B cell (primary cell): ENCODE data around the gene MEGF11. TPM values are rescaled to one million over a fixed set of nuclear protein-coding genes. Genes with fewer than 3 reads are reported as not detected.

ENCODE experiments used
- ATAC-seq: fragments of 200-7000 bp; cut with Tn5 transposase; one replicate; pipeline ENCODE4 v1.10.0; 2021; ENCODE audit warnings: low read depth, mild to moderate bottlenecking, moderate number of reproducible peaks, moderate library complexity
- CTCF ChIA-PET: fragments of 350-600 bp; sonication (Branson Sonifier 250); formaldehyde crosslinking; loops from one replicate; lab custom pipeline; 2021; ENCODE audit warnings: antibody characterized with exemption, inconsistent platforms; lab: Charles Lee
- POLR2A ChIA-PET: fragments of 350-600 bp; sonication (Branson Sonifier 250); formaldehyde crosslinking; loops from one replicate; lab custom pipeline; 2021; ENCODE audit warnings: antibody characterized with exemption; lab: Charles Lee
- DNase-seq: peaks from one replicate; pipeline ENCODE4 v3.0.0; 2013
- H2AFZ ChIP-seq: 2 replicates; pipeline ENCODE4 v1.6.1; 2012; ENCODE audit warnings: mild to moderate bottlenecking, low read depth, low read length; ENCODE audit not compliant: insufficient read depth, poor library complexity, severe bottlenecking
- H3K27ac ChIP-seq, 2 donors: 1 replicate in 1 of 2; 2 replicates in 1 of 2; pipeline ENCODE4 v1.5.1; 2012 to 2013; ENCODE audit warnings: low read length in 2 of 2, mild to moderate bottlenecking in 2 of 2, moderate library complexity in 1 of 2
- H3K27me3 ChIP-seq, 4 experiments: fragments of 200-600 bp in 1 of 4; sonication (generic) in 1 of 4; replicated peaks in 1 of 4; 1 replicate in 2 of 4; 2 replicates in 2 of 4; pipeline versions ENCODE4 v1.6.1 to v1.7.0; 2013 to 2016; ENCODE audit warnings: low read length in 3 of 4, mild to moderate bottlenecking in 2 of 4, mixed read lengths in 1 of 4, moderate library complexity in 1 of 4; ENCODE audit not compliant: insufficient read depth in 4 of 4, control insufficient read depth in 3 of 4; ENCODE audit errors: control extremely low read depth in 1 of 4
- H3K36me3 ChIP-seq, 2 experiments: replicated peaks in 1 of 2; 1 replicate in 1 of 2; 2 replicates in 1 of 2; pipeline versions ENCODE4 v1.6.1 to v1.7.1; 2013; ENCODE audit warnings: low read length in 1 of 2; ENCODE audit not compliant: insufficient read depth in 2 of 2, control insufficient read depth in 1 of 2; ENCODE audit errors: control extremely low read depth in 1 of 2, extremely low read depth in 1 of 2
- H3K4me1 ChIP-seq, 2 donors: fragments of 200-600 bp in 1 of 2; sonication (generic) in 1 of 2; 1 replicate in 1 of 2; 2 replicates in 1 of 2; pipeline versions ENCODE4 v1.5.1 to v1.6.1; 2013 to 2017; ENCODE audit warnings: low read length in 2 of 2; ENCODE audit not compliant: control insufficient read depth in 2 of 2, insufficient read depth in 2 of 2
- H3K4me2 ChIP-seq: replicated peaks from 2 replicates; pipeline ENCODE3; 2012; ENCODE audit warnings: mild to moderate bottlenecking, low read depth, low read length; ENCODE audit not compliant: poor library complexity, severe bottlenecking
- H3K4me3 ChIP-seq, 5 experiments: fragments of 200-600 bp in 1 of 5; sonication (generic) in 1 of 5; 1 replicate in 3 of 5; 2 replicates in 2 of 5; pipeline versions ENCODE4 v1.5.1 to v1.7.0; 2011 to 2016; ENCODE audit warnings: low read length in 4 of 5, mild to moderate bottlenecking in 4 of 5, low read depth in 2 of 5, control low read depth in 1 of 5, moderate library complexity in 1 of 5; ENCODE audit not compliant: insufficient read depth in 1 of 5; ENCODE audit errors: control extremely low read depth in 1 of 5, extremely low read depth in 1 of 5
- H3K79me2 ChIP-seq: fragments of 200-600 bp; sonication (generic); one replicate; pipeline ENCODE4 v1.6.0; 2016; ENCODE audit warnings: low read length; ENCODE audit not compliant: control insufficient read depth, insufficient read depth
- H3K9ac ChIP-seq: fragments of 200-600 bp; sonication (generic); 2 replicates; pipeline ENCODE4 v1.6.1; 2017; ENCODE audit warnings: mild to moderate bottlenecking, low read length, moderate library complexity
- H3K9me3 ChIP-seq, 3 donors: one replicate each; pipeline versions ENCODE4 v1.6.1 to v1.7.1; 2013; ENCODE audit warnings: low read length in 2 of 3; ENCODE audit not compliant: control insufficient read depth in 2 of 3, insufficient read depth in 1 of 3; ENCODE audit errors: control extremely low read depth in 1 of 3
- H4K20me1 ChIP-seq: 2 replicates; pipeline ENCODE4 v1.6.0; 2012; ENCODE audit warnings: mild to moderate bottlenecking, low read length; ENCODE audit not compliant: insufficient read depth, control insufficient read depth, poor library complexity, severe bottlenecking
- H3K27ac Mint-ChIP-seq: one replicate; pipeline ENCODE4 v1.8.0; 2021; ENCODE audit warnings: mixed read lengths
- H3K27me3 Mint-ChIP-seq: one replicate; pipeline ENCODE4 v1.8.0; 2021; ENCODE audit warnings: mixed read lengths
- H3K4me1 Mint-ChIP-seq: one replicate; pipeline ENCODE4 v1.8.0; 2021; ENCODE audit warnings: mixed read lengths
- H3K4me3 Mint-ChIP-seq: one replicate; pipeline ENCODE4 v1.8.0; 2021; ENCODE audit warnings: mixed read lengths
- H3K9me3 Mint-ChIP-seq: one replicate; pipeline ENCODE4 v1.8.0; 2022; ENCODE audit warnings: mixed read lengths; ENCODE audit not compliant: insufficient read depth
- CTCF ChIP-seq: fragments of 200-600 bp; IDR thresholded peaks from one replicate; pipeline ENCODE4 v1.8.0; 2022; ENCODE audit warnings: antibody characterized with exemption, mild to moderate bottlenecking
- EZH2 ChIP-seq: IDR thresholded peaks from 2 replicates; pipeline ENCODE4 v1.6.1; 2012; ENCODE audit warnings: borderline replicate concordance, low read depth, mild to moderate bottlenecking, moderate library complexity, low read length; ENCODE audit not compliant: insufficient read depth, poor library complexity, severe bottlenecking
- WGBS: methylation state at CpG from one replicate; pipeline ENCODE4 v1.1.5; 2013; ENCODE audit warnings: missing lambda C conversion rate; ENCODE audit not compliant: insufficient coverage; 5-methylcytosine and 5-hydroxymethylcytosine counted together
- intact Hi-C: fragments of 100-400 bp; cut with micrococcal nuclease; formaldehyde crosslinking; loops from one replicate; pipeline ENCODE4 v1.10.0; 2022
- polyA plus RNA-seq: library from polyadenylated mRNA; depleted of rRNA; stranded (reverse); fragments of >200 nt; gene quantifications from 2 replicates; pipeline ENCODE4 v1.2.3, GENCODE V29; 2012
- total RNA-seq, 2 donors: library from RNA; stranded (reverse); fragments of 120-200 nt in 1 of 2; gene quantifications; 1 replicate in 1 of 2; 2 replicates in 1 of 2; pipeline versions ENCODE4 v1.2.3 to v1.2.4, GENCODE V29; 2013 to 2022

The MEGF11 gene
- total and polyA plus RNA-seq, 2 donors (not counting 1 experiment from before 2014, with no cell fraction given), result 0.04 to 0.34 TPM

GRCh38 chr15:66017000-66017399 lies 236.6 kb downstream of the MEGF11 start:
- ChIA-PET POLR2A (no interaction called here), CTCF (no interaction called here)
- H2AFZ ChIP-seq, result no peak overlapping the region
- Mint-ChIP-seq H3K4me3 (no peak overlapping the region), H3K9me3 (peaks cover 2% of the 10 kb centered on the region), H3K4me1 (no peaks in the 10 kb centered on the region), H3K27ac (no peak overlapping the region), H3K27me3 (peaks cover 38% of the 10 kb centered on the region)
- no peak overlapping the region for H3K9ac ChIP-seq
- ATAC-seq, result no peak
- H3K9me3 ChIP-seq, result no peaks in the 10 kb centered on the region
- no peak overlapping the region for H3K27ac ChIP-seq
- no peaks in the 10 kb centered on the region for H3K27me3 ChIP-seq
- H3K36me3 ChIP-seq, result no peaks in the 10 kb centered on the region
- H4K20me1 ChIP-seq, result no peaks in the 10 kb centered on the region
- no peak for DNase-seq
- intact Hi-C loops, result no loop called here
- H3K79me2 ChIP-seq, result no peaks in the 10 kb centered on the region
- H3K4me3 ChIP-seq, result no peak overlapping the region
- H3K4me2 ChIP-seq, result no peak overlapping the region
- no peak for TF ChIP-seq EZH2
- H3K4me1 ChIP-seq, result no peaks in the 10 kb centered on the region
- 80% methylated on average over 7 of the region's 7 CpGs for WGBS

GRCh38 chr15:66016199-66016598 lies 237.4 kb downstream of the MEGF11 start:
- Mint-ChIP-seq H3K27me3 (peaks cover 31% of the 10 kb centered on the region), H3K27ac (no peak overlapping the region), H3K9me3 (peaks cover 2% of the 10 kb centered on the region), H3K4me3 (no peak overlapping the region), H3K4me1 (no peaks in the 10 kb centered on the region)
- Histone ChIP-seq H2AFZ (no peak overlapping the region), H3K9me3 (no peaks in the 10 kb centered on the region), H3K27me3 (no peaks in the 10 kb centered on the region), H3K9ac (no peak overlapping the region), H3K4me2 (no peak overlapping the region), H3K4me3 (no peak overlapping the region), H3K27ac (no peak overlapping the region), H3K4me1 (no peaks in the 10 kb centered on the region), H3K79me2 (no peaks in the 10 kb centered on the region), H3K36me3 (no peaks in the 10 kb centered on the region), H4K20me1 (no peaks in the 10 kb centered on the region)
- CTCF ChIA-PET, result no interaction called here
- no CpG with 5 or more reads among the region's 5 CpGs for WGBS
- DNase-seq, result no peak
- no peak for TF ChIP-seq CTCF
- no peak for TF ChIP-seq EZH2
- no peak for ATAC-seq
- POLR2A ChIA-PET, result no interaction called here
- intact Hi-C loops, result no loop called here
